SK-N-MC (cell line): ENCODE measurements around the gene TIFAB.

Source experiments
- DNase-seq: peaks from one replicate; pipeline ENCODE4 v3.0.0-alpha.2; 2011; ENCODE audit warnings: low read depth, low spot score
- H3K27ac ChIP-seq: fragments of 200-600 bp; sonication (generic); 2 replicates; pipeline ENCODE4 v1.5.1; 2016; ENCODE audit warnings: mixed run types
- H3K36me3 ChIP-seq: fragments of 200-600 bp; sonication (generic); 2 replicates; pipeline ENCODE4 v1.6.1; 2017; ENCODE audit warnings: antibody characterized with exemption, low read length, mixed read lengths; ENCODE audit not compliant: insufficient read depth
- H3K4me3 ChIP-seq: fragments of 200-600 bp; sonication (generic); 2 replicates; pipeline ENCODE4 v1.5.1; 2016
- H3K9ac ChIP-seq: fragments of 200-600 bp; sonication (generic); 2 replicates; pipeline ENCODE4 v1.8.0; 2017; ENCODE audit warnings: mixed run types, mixed read lengths; ENCODE audit not compliant: insufficient read length
- H3K9me3 ChIP-seq: fragments of 200-600 bp; sonication (generic); 2 replicates; pipeline ENCODE4 v1.6.1; 2017; ENCODE audit warnings: low read depth, mild to moderate bottlenecking, antibody characterized with exemption, low read length, moderate library complexity, mixed read lengths
- EZH2 ChIP-seq: fragments of 200-600 bp; sonication (generic); IDR thresholded peaks from one replicate; pipeline ENCODE4 v1.6.1; 2017; ENCODE audit warnings: antibody characterized with exemption
- FOXP2 ChIP-seq: optimal IDR thresholded peaks from 2 replicates; pipeline ENCODE3; 2011; ENCODE audit warnings: mild to moderate bottlenecking, moderate library complexity; ENCODE audit not compliant: insufficient read depth; ENCODE audit errors: extremely low read length, control extremely low read depth
- POLR2AphosphoS5 ChIP-seq: IDR thresholded peaks from 2 replicates; pipeline ENCODE4 v1.6.1; 2012; ENCODE audit warnings: mild to moderate bottlenecking, low read depth, low read length, borderline replicate concordance

The TIFAB gene

DNA sequence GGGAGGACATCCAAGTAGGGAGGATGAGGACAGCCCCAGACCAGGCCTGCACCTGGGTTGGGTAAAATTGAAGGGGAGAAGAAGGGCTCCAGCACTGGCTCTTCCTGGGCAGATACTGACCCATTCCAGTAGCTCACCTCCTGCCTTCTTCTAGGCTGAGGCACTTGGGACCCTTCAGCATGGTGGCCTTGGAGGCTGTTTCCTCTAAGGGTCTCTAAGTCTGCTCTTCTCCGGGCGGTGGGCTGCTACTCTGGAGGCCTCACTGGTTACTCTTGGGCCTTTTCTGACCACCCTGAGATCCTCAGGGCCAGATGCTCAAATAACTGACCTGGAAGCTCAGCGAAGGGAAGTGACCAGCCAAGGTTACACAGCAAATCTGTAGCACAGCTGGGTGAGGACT, 2.8 kb upstream of the TIFAB start:
- no peak for TF ChIP-seq EZH2
- TF ChIP-seq POLR2AphosphoS5, result no peak
- TF ChIP-seq FOXP2, result no peak

DNA sequence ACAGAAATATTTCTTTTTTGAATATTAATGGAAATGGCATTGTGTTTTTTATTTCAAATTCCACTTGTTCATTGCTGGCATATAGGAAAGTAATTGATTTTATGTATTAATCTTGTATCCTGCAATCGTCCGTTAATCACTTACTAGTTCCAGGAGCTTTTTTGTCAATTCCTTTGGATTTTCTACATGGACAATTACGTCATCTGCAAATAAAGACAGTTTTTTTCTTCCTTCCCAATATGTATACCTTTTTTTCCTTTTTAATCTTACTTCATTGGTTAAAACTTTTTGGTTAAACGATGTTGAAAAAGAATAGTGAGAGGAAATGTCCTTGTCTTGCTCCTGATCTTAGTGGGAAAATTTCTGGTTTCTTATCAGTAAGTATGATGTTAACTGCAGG, 1.5 kb upstream of the TIFAB start:
- H3K27ac ChIP-seq, result no peak overlapping the region
- no peaks in the 10 kb centered on the region for H3K36me3 ChIP-seq
- TF ChIP-seq EZH2 (no peak), POLR2AphosphoS5 (no peak), FOXP2 (no peak)
- no peaks in the 10 kb centered on the region for H3K9me3 ChIP-seq
- H3K4me3 ChIP-seq, result no peak overlapping the region
- H3K9ac ChIP-seq, result no peak overlapping the region
- no peak for DNase-seq

More for the DNA sequence above, 2.8 kb upstream of the TIFAB start:
- no peak overlapping the region for H3K9ac ChIP-seq
- DNase-seq, result no peak
- H3K4me3 ChIP-seq, result no peak overlapping the region
- H3K27ac ChIP-seq, result no peak overlapping the region
- no peaks in the 10 kb centered on the region for H3K36me3 ChIP-seq
- no peaks in the 10 kb centered on the region for H3K9me3 ChIP-seq

- no peak overlapping the region for H3K9ac ChIP-seq
- H3K36me3 ChIP-seq, result no peaks in the 10 kb centered on the region
- H3K4me3 ChIP-seq, result no peak overlapping the region
- no peak overlapping the region for H3K27ac ChIP-seq
- no peaks in the 10 kb centered on the region for H3K9me3 ChIP-seq
- no peak for DNase-seq
- TF ChIP-seq POLR2AphosphoS5 (no peak), EZH2 (no peak), FOXP2 (no peak)
Observed at GRCh38 chr5:135451581-135452320, 400 bp downstream of the TIFAB start.

DNA sequence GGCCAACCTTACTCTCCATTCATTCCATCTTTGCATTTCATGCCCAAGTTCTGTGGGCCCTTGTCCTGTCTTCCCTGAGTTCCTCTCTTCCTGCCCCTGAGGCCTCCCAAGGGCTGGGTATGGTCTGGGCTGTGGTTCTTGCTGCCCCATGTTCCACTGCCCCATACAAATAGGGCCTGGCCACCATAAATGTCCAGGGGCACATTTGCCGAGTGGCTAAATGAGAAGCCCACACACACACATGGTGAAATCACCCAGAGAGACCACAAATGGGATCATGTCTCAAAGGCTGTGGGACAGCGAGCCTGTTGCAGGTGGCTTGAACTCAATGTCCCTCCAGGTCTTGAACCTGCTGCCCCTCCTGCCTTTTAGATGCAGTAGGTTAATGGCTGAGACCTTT, 1.2 kb downstream of the TIFAB start:
- TF ChIP-seq EZH2 (no peak), POLR2AphosphoS5 (no peak), FOXP2 (no peak)
- DNase-seq, result no peak

GRCh38 chr5:135450336-135450735, 1.8 kb downstream of the TIFAB start:
- H3K4me3 ChIP-seq, result no peak overlapping the region
- no peak overlapping the region for H3K27ac ChIP-seq
- H3K9ac ChIP-seq, result no peak overlapping the region
- H3K9me3 ChIP-seq, result no peaks in the 10 kb centered on the region
- H3K36me3 ChIP-seq, result no peaks in the 10 kb centered on the region
- no peak for TF ChIP-seq FOXP2
- TF ChIP-seq EZH2, result no peak
- TF ChIP-seq POLR2AphosphoS5, result no peak
- DNase-seq, result no peak

More for the DNA sequence above, 1.2 kb downstream of the TIFAB start:
- Histone ChIP-seq H3K27ac (no peak overlapping the region), H3K36me3 (no peaks in the 10 kb centered on the region), H3K9ac (no peak overlapping the region), H3K4me3 (no peak overlapping the region), H3K9me3 (no peaks in the 10 kb centered on the region)

GRCh38 chr5:135449644-135450043, 2.5 kb downstream of the TIFAB start:
- H3K9ac ChIP-seq, result no peak overlapping the region
- H3K27ac ChIP-seq, result no peak overlapping the region
- no peak for DNase-seq
- TF ChIP-seq POLR2AphosphoS5 (no peak), EZH2 (no peak), FOXP2 (no peak)
- H3K9me3 ChIP-seq, result no peaks in the 10 kb centered on the region
- no peaks in the 10 kb centered on the region for H3K36me3 ChIP-seq
- H3K4me3 ChIP-seq, result no peak overlapping the region

GRCh38 chr5:135448791-135449507, 3.2 kb downstream of the TIFAB start:
- H3K9ac ChIP-seq, result no peak overlapping the region
- no peaks in the 10 kb centered on the region for H3K36me3 ChIP-seq
- no peak for DNase-seq
- no peak overlapping the region for H3K4me3 ChIP-seq
- TF ChIP-seq EZH2 (no peak), FOXP2 (no peak), POLR2AphosphoS5 (no peak)
- no peak overlapping the region for H3K27ac ChIP-seq
- no peaks in the 10 kb centered on the region for H3K9me3 ChIP-seq

GRCh38 chr5:135448071-135448739, 3.9 kb downstream of the TIFAB start:
- TF ChIP-seq EZH2, result no peak
- TF ChIP-seq POLR2AphosphoS5, result no peak
- TF ChIP-seq FOXP2, result no peak
- no peak overlapping the region for H3K9ac ChIP-seq
- H3K36me3 ChIP-seq, result no peaks in the 10 kb centered on the region
- H3K9me3 ChIP-seq, result no peaks in the 10 kb centered on the region
- DNase-seq, result no peak
- H3K4me3 ChIP-seq, result no peak overlapping the region
- H3K27ac ChIP-seq, result no peak overlapping the region
